ENCODE results near the gene AURKAIP1.
"Not testable (repeated sequence)": the region's sequence is repeated elsewhere in the genome, so short reads cannot be mapped to it uniquely, and the experiment has no call there.

AURKAIP1 gene

GRCh38 chr1:1371364-1371745 is 3.7 kb downstream of the AURKAIP1 start:
- H2AFZ ChIP-seq (ENCODE audit: low read depth, low read length): no peak overlapping the region
- peaks cover 22% of the 10 kb centered on the region for H3K4me1 ChIP-seq (ENCODE audit: low read length)
- no peaks in the 10 kb centered on the region for H3K27me3 ChIP-seq (ENCODE audit: low read depth, low read length)
- H3K9me3 ChIP-seq (ENCODE audit: insufficient read depth, low read length): peaks cover 10% of the 10 kb centered on the region; the same call in 1 of the 2 replicates
- H3K36me3 ChIP-seq (replicated peaks; ENCODE audit: low read depth, low read length): peaks cover 9% of the 10 kb centered on the region
- H3K4me3 ChIP-seq (ENCODE audit: low read length): no peak overlapping the region
- no peak for TF ChIP-seq CTCF (IDR thresholded peaks at IDR 0.05; ENCODE audit: low read depth, low read length)
- TF ChIP-seq EZH2phosphoT487 (IDR thresholded peaks at IDR 0.05; ENCODE audit: low read depth): no peak
- H4K20me1 ChIP-seq (ENCODE audit: insufficient read depth, low read length): no peaks in the 10 kb centered on the region
- no peak overlapping the region for H3K9ac ChIP-seq (ENCODE audit: low read length)
- no peak overlapping the region for H3K27ac ChIP-seq (ENCODE audit: low read length)
- no peak overlapping the region for H3K4me2 ChIP-seq (ENCODE audit: low read length)
- H3K79me2 ChIP-seq (ENCODE audit: low read length): peaks cover 36% of the 10 kb centered on the region

GRCh38 chr1:1370771-1371300 is 4.2 kb downstream of the AURKAIP1 start:
- H3K27ac ChIP-seq (ENCODE audit: low read length): no peak overlapping the region
- H3K4me3 ChIP-seq (ENCODE audit: low read length): no peak overlapping the region
- H2AFZ ChIP-seq (ENCODE audit: low read depth, low read length): no peak overlapping the region
- peaks cover 33% of the 10 kb centered on the region for H3K79me2 ChIP-seq (ENCODE audit: low read length)
- H3K9ac ChIP-seq (ENCODE audit: low read length): no peak overlapping the region
- H4K20me1 ChIP-seq (ENCODE audit: insufficient read depth, low read length): no peaks in the 10 kb centered on the region
- H3K27me3 ChIP-seq (ENCODE audit: low read depth, low read length): no peaks in the 10 kb centered on the region
- peaks cover 10% of the 10 kb centered on the region; the same call in 1 of the 2 replicates for H3K9me3 ChIP-seq (ENCODE audit: insufficient read depth, low read length)
- H3K36me3 ChIP-seq (replicated peaks; ENCODE audit: low read depth, low read length): peaks cover 4% of the 10 kb centered on the region
- H3K4me2 ChIP-seq (ENCODE audit: low read length): no peak overlapping the region
- TF ChIP-seq CTCF (IDR thresholded peaks at IDR 0.05; ENCODE audit: low read depth, low read length) (no peak), EZH2phosphoT487 (IDR thresholded peaks at IDR 0.05; ENCODE audit: low read depth) (no peak)
- H3K4me1 ChIP-seq (ENCODE audit: low read length): peaks cover 17% of the 10 kb centered on the region

GRCh38 chr1:1370094-1370493 is 4.9 kb downstream of the AURKAIP1 start:
- H3K36me3 ChIP-seq (replicated peaks; ENCODE audit: low read depth, low read length); H3K4me3 ChIP-seq (ENCODE audit: low read length); H3K9ac ChIP-seq (ENCODE audit: low read length); H2AFZ ChIP-seq (ENCODE audit: low read depth, low read length); H4K20me1 ChIP-seq (ENCODE audit: insufficient read depth, low read length); H3K4me2 ChIP-seq (ENCODE audit: low read length); H3K27ac ChIP-seq (ENCODE audit: low read length); H3K27me3 ChIP-seq (ENCODE audit: low read depth, low read length): not testable (repeated sequence)
- H3K9me3 ChIP-seq (ENCODE audit: insufficient read depth, low read length): peaks cover 10% of the 10 kb centered on the region; the same call in 1 of the 2 replicates
- H3K4me1 ChIP-seq (ENCODE audit: low read length): peaks cover 17% of the 10 kb centered on the region
- peaks cover 33% of the 10 kb centered on the region for H3K79me2 ChIP-seq (ENCODE audit: low read length)

- no peaks in the 10 kb centered on the region for H4K20me1 ChIP-seq (ENCODE audit: insufficient read depth, low read length)
- H3K4me3 ChIP-seq (ENCODE audit: low read length): no peak overlapping the region
- H3K4me2 ChIP-seq (ENCODE audit: low read length): no peak overlapping the region
- no peak overlapping the region for H3K9ac ChIP-seq (ENCODE audit: low read length)
- H3K27me3 ChIP-seq (ENCODE audit: low read depth, low read length): no peaks in the 10 kb centered on the region
- peaks cover 10% of the 10 kb centered on the region; the same call in 1 of the 2 replicates for H3K9me3 ChIP-seq (ENCODE audit: insufficient read depth, low read length)
- peaks cover 4% of the 10 kb centered on the region for H3K36me3 ChIP-seq (replicated peaks; ENCODE audit: low read depth, low read length)
- H3K27ac ChIP-seq (ENCODE audit: low read length): no peak overlapping the region
- no peak overlapping the region for H2AFZ ChIP-seq (ENCODE audit: low read depth, low read length)
- TF ChIP-seq CTCF (IDR thresholded peaks at IDR 0.05; ENCODE audit: low read depth, low read length): no peak
- TF ChIP-seq EZH2phosphoT487 (IDR thresholded peaks at IDR 0.05; ENCODE audit: low read depth): no peak
- peaks cover 6% of the 10 kb centered on the region; the same call in 1 of the 2 replicates for H3K4me1 ChIP-seq (ENCODE audit: low read length)
- H3K79me2 ChIP-seq (ENCODE audit: low read length): peaks cover 8% of the 10 kb centered on the region; the same call in 1 of the 2 replicates
Observed at GRCh38 chr1:1367315-1367714, 7.7 kb downstream of the AURKAIP1 start.

All from OCI-LY3 (cell line).